Thyroid gland (tissue), 4 donors: ENCODE data around the gene NCBP3.
A peak's percentile ranks its signal among the peaks of the same experiment; 100 is the strongest.

ENCODE experiments used
- POLR2A ChIP-seq, 2 donors: fragments of 450-650 bp; IDR thresholded peaks; one replicate each; pipeline ENCODE4 v1.6.1; 2017; ENCODE audit warnings: antibody characterized with exemption in 2 of 2, mild to moderate bottlenecking in 2 of 2, moderate library complexity in 1 of 2
- TF ChIP-seq, protein P1 (sequence below), 6 experiments: fragments of 200-600 bp in 3 of 6; fragments of 450-650 bp in 3 of 6; sonication (generic) in 3 of 6; IDR thresholded peaks; one replicate each; pipeline ENCODE4 v1.5.1; 2016 to 2019; ENCODE audit warnings: antibody characterized with exemption in 6 of 6, mild to moderate bottlenecking in 2 of 6, inconsistent platforms in 1 of 6, moderate library complexity in 1 of 6

- TF ChIP-seq, protein P1, sequence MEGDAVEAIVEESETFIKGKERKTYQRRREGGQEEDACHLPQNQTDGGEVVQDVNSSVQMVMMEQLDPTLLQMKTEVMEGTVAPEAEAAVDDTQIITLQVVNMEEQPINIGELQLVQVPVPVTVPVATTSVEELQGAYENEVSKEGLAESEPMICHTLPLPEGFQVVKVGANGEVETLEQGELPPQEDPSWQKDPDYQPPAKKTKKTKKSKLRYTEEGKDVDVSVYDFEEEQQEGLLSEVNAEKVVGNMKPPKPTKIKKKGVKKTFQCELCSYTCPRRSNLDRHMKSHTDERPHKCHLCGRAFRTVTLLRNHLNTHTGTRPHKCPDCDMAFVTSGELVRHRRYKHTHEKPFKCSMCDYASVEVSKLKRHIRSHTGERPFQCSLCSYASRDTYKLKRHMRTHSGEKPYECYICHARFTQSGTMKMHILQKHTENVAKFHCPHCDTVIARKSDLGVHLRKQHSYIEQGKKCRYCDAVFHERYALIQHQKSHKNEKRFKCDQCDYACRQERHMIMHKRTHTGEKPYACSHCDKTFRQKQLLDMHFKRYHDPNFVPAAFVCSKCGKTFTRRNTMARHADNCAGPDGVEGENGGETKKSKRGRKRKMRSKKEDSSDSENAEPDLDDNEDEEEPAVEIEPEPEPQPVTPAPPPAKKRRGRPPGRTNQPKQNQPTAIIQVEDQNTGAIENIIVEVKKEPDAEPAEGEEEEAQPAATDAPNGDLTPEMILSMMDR (IDR thresholded peaks at IDR 0.05): peak in 3 of 6 experiments; percentile 6 to 38 (median 30)
- TF ChIP-seq POLR2A (IDR thresholded peaks at IDR 0.05): no peak
These were observed 2.0 kb downstream of the NCBP3 start for GRCh38 chr17:3843935-3844516.
